Fibroblast of skin of right quadriceps (primary cell): ENCODE data around the gene NSUN4.

ENCODE experiments used
- DNase-seq: peaks from one replicate; pipeline ENCODE4 v3.0.0-alpha.2; 2013

The NSUN4 gene

GRCh38 chr1:46368791-46369190, 28.2 kb downstream of the NSUN4 start:
- no peak for DNase-seq

GRCh38 chr1:46369542-46370213, 29.1 kb downstream of the NSUN4 start:
- DNase-seq, result no peak

GRCh38 chr1:46370214-46370633, 29.6 kb downstream of the NSUN4 start:
- no peak for DNase-seq

- DNase-seq, result no peak
Measured at GRCh38 chr1:46372431-46372830, 31.8 kb downstream of the NSUN4 start.

GRCh38 chr1:46379996-46380395, 39.4 kb downstream of the NSUN4 start:
- no peak for DNase-seq

GRCh38 chr1:46380508-46380907, 39.9 kb downstream of the NSUN4 start:
- no peak for DNase-seq

- DNase-seq, result no peak
Measured at GRCh38 chr1:46393510-46393909, 52.9 kb downstream of the NSUN4 start.

GRCh38 chr1:46394108-46394871, 53.7 kb downstream of the NSUN4 start, which contains the start of gene FAAH:
FAAH (plus strand) TSS chr1:46394317; CDS start chr1:46394349, 32 bp downstream.
- peak; percentile 23 for DNase-seq

GRCh38 chr1:46394872-46395465, 54.4 kb downstream of the NSUN4 start:
- DNase-seq, result no peak

- no peak for DNase-seq
Measured at GRCh38 chr1:46396441-46397398, 56.1 kb downstream of the NSUN4 start.

- no peak for DNase-seq
Measured at GRCh38 chr1:46399307-46399706, 58.7 kb downstream of the NSUN4 start.

- no peak for DNase-seq
Measured at GRCh38 chr1:46400421-46400820, 59.8 kb downstream of the NSUN4 start.

GRCh38 chr1:46401154-46401913, 60.7 kb downstream of the NSUN4 start:
- no peak for DNase-seq

- peak; percentile 82 for DNase-seq
Measured at GRCh38 chr1:46401964-46402626, 61.5 kb downstream of the NSUN4 start.

- no peak for DNase-seq
Measured at GRCh38 chr1:46403916-46404315, 63.3 kb downstream of the NSUN4 start.

- no peak for DNase-seq
Measured at GRCh38 chr1:46404482-46405196, 64.0 kb downstream of the NSUN4 start.

GRCh38 chr1:46405197-46405555, 64.6 kb downstream of the NSUN4 start:
- no peak for DNase-seq

- DNase-seq, result no peak
Measured at GRCh38 chr1:46405724-46406123, 65.1 kb downstream of the NSUN4 start.

GRCh38 chr1:46406881-46407608, 66.4 kb downstream of the NSUN4 start:
- DNase-seq, result no peak

GRCh38 chr1:46407636-46408035, 67.0 kb downstream of the NSUN4 start:
- DNase-seq, result no peak
